Amygdala (tissue), 56 donors: ENCODE measurements around the gene ARHGAP9.
"Not testable (repeated sequence)": the region's sequence is repeated elsewhere in the genome, so short reads cannot be mapped to it uniquely, and the experiment has no call there.

Source experiments
- DNase-seq, 56 donors: peaks; one replicate each; lab custom pipeline; 2025; lab: John Stamatoyannopoulos, UW

The ARHGAP9 gene

DNA sequence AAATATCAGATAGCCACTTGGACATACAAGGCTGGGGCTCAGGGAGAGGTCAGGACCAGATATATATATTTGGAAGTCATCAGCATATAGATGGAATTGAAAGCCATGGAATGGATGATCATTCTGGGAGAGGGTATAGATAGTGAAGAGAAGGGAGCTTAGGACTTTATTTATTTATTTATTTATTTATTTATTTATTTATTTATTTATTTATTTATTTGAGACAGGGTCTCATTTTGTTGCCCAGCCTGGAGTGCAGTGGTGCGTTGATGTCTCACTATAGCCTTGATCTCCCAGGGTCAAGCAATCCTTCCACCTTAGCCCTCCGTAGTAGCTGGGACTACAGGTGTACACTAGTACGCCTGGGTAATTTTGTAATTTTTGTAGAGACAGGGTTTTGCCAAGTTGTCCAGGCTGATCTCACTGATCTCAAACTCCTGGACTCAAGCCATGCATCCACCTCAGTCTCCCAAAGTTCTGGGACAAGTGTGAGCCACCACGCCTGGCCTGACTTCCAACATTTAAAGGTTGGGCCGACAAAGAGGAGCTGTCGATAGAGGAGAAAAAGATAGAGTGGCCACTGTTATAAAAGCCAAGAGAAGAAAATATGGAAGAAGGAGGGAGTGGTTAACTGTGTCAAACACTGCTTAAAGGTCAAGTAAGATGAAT lies 33.2 kb downstream of the ARHGAP9 start:
- no peak for DNase-seq

DNA sequence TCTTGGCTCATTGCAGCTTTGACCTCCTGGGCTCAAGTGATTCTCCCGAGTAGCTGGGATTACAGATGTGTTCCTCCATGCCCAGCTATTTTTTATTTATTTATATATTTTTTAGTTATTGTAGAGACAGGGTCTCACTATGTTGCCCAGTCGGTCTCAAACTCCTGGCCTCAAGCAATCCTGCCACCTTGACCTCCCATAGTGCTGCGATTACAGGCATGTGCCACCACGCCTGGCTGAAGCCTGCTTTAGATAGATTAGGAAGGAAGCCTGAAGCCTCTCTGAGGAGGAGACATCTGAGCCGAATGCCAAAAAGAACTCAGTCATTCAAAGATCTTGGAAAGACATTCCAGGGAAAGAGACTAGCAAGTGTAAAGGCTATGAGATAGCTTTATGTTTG lies 34.9 kb downstream of the ARHGAP9 start:
- DNase-seq = no peak

GRCh38 chr12:57444337-57444736 lies 35.3 kb downstream of the ARHGAP9 start:
- not testable (repeated sequence) for DNase-seq

DNA sequence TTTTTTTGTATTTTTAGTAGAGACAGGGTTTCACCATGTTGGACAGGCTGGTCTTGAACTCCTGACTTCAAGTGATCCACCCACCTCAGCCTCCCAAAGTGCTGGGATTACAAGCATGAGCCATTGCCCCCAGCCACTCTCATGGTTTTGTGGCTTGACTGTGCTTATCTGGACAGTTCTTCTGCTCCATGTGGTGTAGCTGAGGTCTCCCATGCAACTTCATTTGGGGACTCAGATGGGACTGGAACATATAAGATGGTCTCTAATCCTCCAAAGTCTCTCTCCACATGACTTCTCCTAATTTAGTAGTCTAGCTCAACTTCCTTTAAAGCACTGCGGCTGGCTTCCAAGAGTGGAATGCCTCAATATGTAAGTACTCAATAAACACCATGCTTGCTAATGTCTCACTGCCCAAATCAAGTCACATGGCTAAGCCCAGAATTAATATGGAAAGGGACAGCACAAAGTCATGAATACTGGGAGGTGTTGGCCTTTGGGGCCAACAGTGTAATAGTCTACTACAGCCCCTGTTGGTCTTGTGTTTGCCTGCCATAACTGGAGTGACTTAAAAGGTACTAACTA lies 37.7 kb downstream of the ARHGAP9 start:
- no peak for DNase-seq

DNA sequence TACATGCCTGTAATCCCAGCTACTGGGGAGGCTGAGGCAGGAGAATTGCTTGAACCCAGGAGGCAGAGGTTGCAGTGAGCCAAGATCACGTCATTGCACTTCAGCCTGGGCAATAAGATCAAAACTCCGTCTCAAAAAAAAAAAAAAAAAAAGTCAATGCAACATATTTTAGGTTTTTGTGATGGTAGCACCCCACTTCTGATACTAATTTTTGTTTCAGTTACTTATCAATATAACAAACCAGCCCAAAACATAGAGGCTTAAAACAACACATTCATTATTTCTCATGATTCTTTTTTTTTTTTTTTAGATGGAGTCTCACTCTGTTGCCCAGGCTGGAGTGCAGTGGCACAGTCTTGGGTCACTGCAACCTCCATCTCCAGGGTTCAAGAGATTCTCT lies 38.3 kb downstream of the ARHGAP9 start:
- DNase-seq = not testable (repeated sequence)

GRCh38 chr12:57439762-57440266 lies 39.9 kb downstream of the ARHGAP9 start:
- DNase-seq = no peak

GRCh38 chr12:57438400-57438799 lies 41.3 kb downstream of the ARHGAP9 start:
- DNase-seq = no peak

DNA sequence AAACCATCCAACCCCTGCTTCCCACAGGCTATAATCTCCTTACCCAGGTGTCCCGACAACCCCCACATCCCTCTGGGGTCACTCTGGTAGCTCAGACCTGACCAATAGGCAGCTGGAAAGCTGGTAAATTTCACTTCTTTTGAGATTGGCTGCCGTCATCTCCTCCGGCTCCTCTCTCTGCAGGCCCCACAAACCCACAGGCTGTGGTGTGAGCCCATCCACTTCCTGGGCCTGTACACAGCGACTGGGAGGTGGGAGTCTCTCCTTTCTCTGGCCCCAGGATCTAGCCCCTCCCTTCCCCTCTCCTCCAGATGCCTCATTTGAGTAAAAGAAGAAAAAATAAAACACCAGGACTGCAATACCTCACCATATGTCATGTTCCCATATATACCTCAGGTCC lies 44.4 kb downstream of the ARHGAP9 start:
- no peak for DNase-seq

DNA sequence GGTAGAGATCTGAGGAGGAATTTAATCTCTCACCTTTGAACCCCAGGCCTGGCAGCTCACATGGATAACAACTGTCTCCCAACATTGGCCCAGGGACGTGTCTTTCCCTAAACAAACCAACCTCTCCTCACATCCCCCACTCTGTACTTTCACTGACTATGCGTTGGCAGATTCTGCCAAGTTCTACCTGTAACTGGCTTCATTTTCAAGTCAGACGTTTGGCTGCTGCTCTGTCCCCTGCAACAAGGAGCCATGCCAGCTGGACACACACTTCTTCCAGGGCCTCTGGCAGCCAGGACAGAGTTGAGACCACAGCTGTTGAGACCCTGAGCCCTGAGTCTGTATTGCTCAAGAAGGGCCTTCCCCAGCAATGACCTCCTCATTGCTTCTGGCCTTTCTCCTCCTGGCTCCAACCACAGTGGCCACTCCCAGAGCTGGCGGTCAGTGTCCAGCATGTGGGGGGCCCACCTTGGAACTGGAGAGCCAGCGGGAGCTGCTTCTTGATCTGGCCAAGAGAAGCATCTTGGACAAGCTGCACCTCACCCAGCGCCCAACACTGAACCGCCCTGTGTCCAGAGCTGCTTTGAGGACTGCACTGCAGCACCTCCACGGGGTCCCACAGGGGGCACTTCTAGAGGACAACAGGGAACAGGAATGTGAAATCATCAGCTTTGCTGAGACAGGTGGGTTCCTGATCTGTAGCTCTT lies 45.0 kb downstream of the ARHGAP9 start, which contains the start of gene INHBC:
Gene INHBC (plus strand): TSS at position 268 of the 707 bp plus-strand sequence. CDS start 103 bp downstream, at position 371.
- no peak for DNase-seq

GRCh38 chr12:57433370-57433769 lies 46.3 kb downstream of the ARHGAP9 start:
- no peak for DNase-seq

- no peak for DNase-seq
Observed at GRCh38 chr12:57431654-57432188, 47.9 kb downstream of the ARHGAP9 start.

DNA sequence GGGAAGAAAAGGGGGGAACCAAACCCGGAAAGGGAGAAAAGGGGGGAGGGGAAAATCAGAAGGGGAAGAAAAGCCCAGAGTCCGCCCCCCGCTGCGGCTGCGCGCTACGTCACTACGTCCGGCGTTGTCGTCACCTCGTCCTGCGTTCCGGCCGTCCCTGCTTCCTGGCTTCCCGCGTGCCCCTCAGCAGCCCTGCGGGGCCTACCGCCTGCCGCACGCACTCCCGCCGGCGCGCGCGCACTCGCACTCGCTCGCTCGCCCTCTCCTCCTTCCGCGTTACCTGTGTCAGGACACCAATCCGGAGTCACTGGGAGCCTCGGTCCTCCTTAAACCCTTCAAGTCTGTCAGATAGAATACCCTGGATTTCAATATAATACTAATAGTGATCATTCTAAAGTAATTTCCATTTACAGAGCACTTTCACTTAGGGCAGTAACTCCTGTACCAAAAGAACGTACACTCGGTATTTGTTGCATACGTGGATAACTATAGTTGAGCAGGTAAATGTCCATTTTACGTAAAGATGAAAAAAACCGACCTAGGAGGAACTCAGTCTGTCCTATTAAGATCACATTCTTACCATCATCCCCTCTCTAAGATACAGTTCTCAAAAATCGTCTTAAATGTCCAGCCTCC lies 48.6 kb downstream of the ARHGAP9 start, which contains the start of gene R3HDM2:
Gene R3HDM2 (minus strand): TSS at position 113 of the 636 bp plus-strand sequence. CDS start 120,615 bp downstream, outside the sequence.
- peak; percentile 32 to 95 (median 88) for DNase-seq

- DNase-seq = peak in 22 of 56 donors; percentile 4 to 55 (median 36)
Observed at GRCh38 chr12:57430112-57430930, 49.3 kb downstream of the ARHGAP9 start.

DNA sequence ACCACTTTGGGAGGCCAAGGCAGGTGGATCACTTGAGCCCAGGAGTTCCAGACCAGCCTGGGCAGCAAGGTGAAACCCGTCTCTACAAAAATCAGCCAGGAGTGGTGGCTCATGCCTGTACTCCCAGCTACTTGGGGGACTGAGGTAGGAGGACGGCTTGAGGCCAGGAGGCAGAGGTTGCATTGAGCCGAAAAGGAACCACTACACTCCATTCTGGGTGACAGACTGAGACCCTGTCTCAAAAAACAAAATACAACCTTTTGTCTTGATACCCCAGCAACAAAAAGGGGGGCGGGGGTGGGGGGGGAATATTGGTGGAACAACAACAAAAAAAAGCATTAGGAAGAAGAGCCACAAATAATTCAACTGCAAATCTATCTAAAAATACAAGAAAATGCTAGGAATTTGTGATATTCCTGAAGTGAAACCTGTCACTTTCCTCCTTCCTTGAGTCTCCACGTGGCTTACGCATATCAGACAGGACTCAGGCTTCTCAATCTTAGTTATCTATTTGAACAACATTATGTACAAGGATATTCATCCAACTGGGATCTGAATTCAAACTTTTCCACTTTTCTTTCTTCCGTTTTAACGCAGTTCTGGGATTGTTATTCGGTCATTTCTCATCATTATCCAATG lies 50.1 kb downstream of the ARHGAP9 start:
- DNase-seq = no peak

DNA sequence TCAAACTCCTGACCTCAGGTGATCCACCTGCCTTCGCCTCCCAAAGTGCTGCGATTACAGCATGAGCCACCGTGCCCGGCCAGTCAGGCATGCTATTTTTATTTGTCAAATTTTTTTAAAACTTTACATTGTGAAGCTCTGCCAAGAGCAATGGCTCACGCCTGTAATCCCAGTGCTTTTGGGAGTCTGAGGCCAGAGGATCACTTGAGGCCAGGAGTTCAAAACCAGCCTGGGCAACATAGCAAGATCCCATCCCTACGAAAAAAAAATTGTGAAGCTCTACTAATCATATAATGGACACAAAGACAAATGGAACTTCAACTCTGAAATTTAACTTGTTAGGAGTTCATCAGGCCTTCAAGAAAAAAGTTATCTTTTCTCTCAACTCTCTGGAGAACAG lies 50.7 kb downstream of the ARHGAP9 start:
- DNase-seq = no peak

GRCh38 chr12:57426948-57427347 lies 52.7 kb downstream of the ARHGAP9 start:
- not testable (repeated sequence) for DNase-seq
